NCI-H1694 (cell line): ENCODE measurements around the gene ADAMTS12.

Experiments
- DNase-seq: peaks from one replicate; lab custom pipeline; 2025; lab: John Stamatoyannopoulos, UW

Gene ADAMTS12

GRCh38 chr5:33753704-33754103 lies 138.1 kb downstream of the ADAMTS12 start:
- no peak for DNase-seq

- no peak for DNase-seq
Measured at GRCh38 chr5:33748754-33749153, 143.0 kb downstream of the ADAMTS12 start.

- DNase-seq, result no peak
Measured at GRCh38 chr5:33745101-33745770, 146.6 kb downstream of the ADAMTS12 start.

GRCh38 chr5:33743099-33743498 lies 148.7 kb downstream of the ADAMTS12 start:
- no peak for DNase-seq

GRCh38 chr5:33742181-33742580 lies 149.6 kb downstream of the ADAMTS12 start:
- no peak for DNase-seq

- DNase-seq, result no peak
Measured at GRCh38 chr5:33738967-33739366, 152.8 kb downstream of the ADAMTS12 start.

- no peak for DNase-seq
Measured at GRCh38 chr5:33738097-33738496, 153.7 kb downstream of the ADAMTS12 start.

GRCh38 chr5:33737697-33738096 lies 154.1 kb downstream of the ADAMTS12 start:
- DNase-seq, result no peak

- DNase-seq, result no peak
Measured at GRCh38 chr5:33737284-33737683, 154.5 kb downstream of the ADAMTS12 start.

GRCh38 chr5:33736510-33736909 lies 155.3 kb downstream of the ADAMTS12 start:
- no peak for DNase-seq

- no peak for DNase-seq
Measured at GRCh38 chr5:33735072-33735471, 156.7 kb downstream of the ADAMTS12 start.

GRCh38 chr5:33734537-33734936 lies 157.3 kb downstream of the ADAMTS12 start:
- no peak for DNase-seq

- DNase-seq, result no peak
Measured at GRCh38 chr5:33733225-33733624, 158.6 kb downstream of the ADAMTS12 start.

- no peak for DNase-seq
Measured at GRCh38 chr5:33726422-33727165, 165.2 kb downstream of the ADAMTS12 start.

GRCh38 chr5:33725806-33726205 lies 166.0 kb downstream of the ADAMTS12 start:
- no peak for DNase-seq

GRCh38 chr5:33721491-33722200 lies 170.1 kb downstream of the ADAMTS12 start:
- DNase-seq, result no peak

GRCh38 chr5:33720176-33720575 lies 171.6 kb downstream of the ADAMTS12 start:
- DNase-seq, result no peak

GRCh38 chr5:33719769-33720168 lies 172.0 kb downstream of the ADAMTS12 start:
- DNase-seq, result no peak

GRCh38 chr5:33715661-33716060 lies 176.1 kb downstream of the ADAMTS12 start:
- DNase-seq, result no peak

GRCh38 chr5:33713136-33713765 lies 178.5 kb downstream of the ADAMTS12 start:
- no peak for DNase-seq

GRCh38 chr5:33712664-33713063 lies 179.1 kb downstream of the ADAMTS12 start:
- DNase-seq, result no peak

GRCh38 chr5:33711094-33711679 lies 180.6 kb downstream of the ADAMTS12 start:
- no peak for DNase-seq
